HepG2 (cell line): ENCODE results near the gene GMPPB. TPM values are rescaled to one million over a fixed set of nuclear protein-coding genes. Genes with fewer than 3 reads are reported as not detected.

Experiments used
- CENPBD1 ChIP-seq: sonication (generic); formaldehyde crosslinking; IDR thresholded peaks from 2 replicates; pipeline ENCODE4 v1.8.0; 2022; ENCODE audit warnings: missing genetic modification reagents, low read depth, mild to moderate bottlenecking, borderline replicate concordance
- ELK4 ChIP-seq: sonication (generic); formaldehyde crosslinking; IDR thresholded peaks from 2 replicates; pipeline ENCODE4 v1.9.0; 2021; ENCODE audit warnings: missing genetic modification reagents, borderline replicate concordance
- FOXP4 ChIP-seq: sonication (generic); formaldehyde crosslinking; IDR thresholded peaks from 2 replicates; pipeline ENCODE4 v1.4.0; 2020; ENCODE audit warnings: missing genetic modification reagents
- HMGXB3 ChIP-seq: sonication (generic); formaldehyde crosslinking; IDR thresholded peaks from 2 replicates; pipeline ENCODE4 v1.4.0; 2020; ENCODE audit warnings: missing genetic modification reagents, borderline replicate concordance
- IRX3 ChIP-seq: sonication (generic); formaldehyde crosslinking; IDR thresholded peaks from 2 replicates; pipeline ENCODE4 v1.8.1; 2023; ENCODE audit warnings: mild to moderate bottlenecking, low read depth, missing genetic modification reagents, borderline replicate concordance
- MXD4 ChIP-seq: IDR thresholded peaks from 2 replicates; pipeline ENCODE4 v1.6.1; 2016; ENCODE audit warnings: mild to moderate bottlenecking, missing biosample characterization, missing genetic modification reagents
- PPARG ChIP-seq: conservative IDR thresholded peaks from 2 replicates; pipeline ENCODE4 v1.6.1; 2016; ENCODE audit warnings: missing biosample characterization, missing genetic modification reagents
- PRPF4 ChIP-seq: fragments of 200-400 bp; formaldehyde crosslinking; IDR thresholded peaks from 2 replicates; pipeline ENCODE4 v1.6.1; 2016; ENCODE audit warnings: low read length, low read depth; ENCODE audit not compliant: poor library complexity, severe bottlenecking
- SCMH1 ChIP-seq: sonication (generic); formaldehyde crosslinking; IDR thresholded peaks from 2 replicates; pipeline ENCODE4 v1.9.0; 2021; ENCODE audit warnings: missing genetic modification reagents, mild to moderate bottlenecking, borderline replicate concordance
- TARDBP ChIP-seq: sonication (generic); formaldehyde crosslinking; IDR thresholded peaks from 2 replicates; pipeline ENCODE4 v1.8.0; 2022; ENCODE audit warnings: mild to moderate bottlenecking, missing genetic modification reagents
- ZNF282 ChIP-seq: fragments of 450-650 bp; IDR thresholded peaks from 2 replicates; pipeline ENCODE4 v1.6.1; 2018; ENCODE audit not compliant: partially characterized antibody
- ZNF430 ChIP-seq: sonication (generic); formaldehyde crosslinking; IDR thresholded peaks from 2 replicates; pipeline ENCODE4 v1.9.0; 2021; ENCODE audit warnings: mild to moderate bottlenecking, missing genetic modification reagents
- ZNF512 ChIP-seq: sonication (generic); formaldehyde crosslinking; IDR thresholded peaks from 2 replicates; pipeline ENCODE4 v1.4.0; 2020; ENCODE audit warnings: mild to moderate bottlenecking, missing genetic modification reagents
- ZNF574 ChIP-seq: sonication (generic); formaldehyde crosslinking; IDR thresholded peaks from 2 replicates; pipeline ENCODE4 v1.4.0; 2020; ENCODE audit warnings: missing genetic modification reagents
- ZNF747 ChIP-seq: sonication (generic); formaldehyde crosslinking; IDR thresholded peaks from 2 replicates; pipeline ENCODE4 v1.8.1; 2023; ENCODE audit warnings: missing genetic modification reagents, mild to moderate bottlenecking, borderline replicate concordance
- polyA plus RNA-seq, 8 experiments: library from polyadenylated mRNA; depleted of rRNA in 3 of 8; stranded (reverse) in 7 of 8; unstranded in 1 of 8; fragments of >200 nt; fragmentation: Illumina TruSeq in 4 of 8; extraction: Trizol in 4 of 8; gene quantifications; 2 replicates each; pipeline versions ENCODE4 v1.2.1 to v1.2.3, GENCODE V29; 2011 to 2016; ENCODE audit warnings: low read depth in 4 of 8, missing spikeins in 1 of 8, mixed read lengths in 1 of 8; ENCODE audit not compliant: insufficient read depth in 1 of 8
- total RNA-seq, 5 experiments: library from RNA; depleted of rRNA; stranded (reverse); fragments of >200 nt; fragmentation: Illumina TruSeq; extraction: Trizol; gene quantifications; 2 replicates each; pipeline ENCODE4 v1.2.3, GENCODE V29; 2016; ENCODE audit warnings: low read depth in 1 of 5

Gene GMPPB
- total and polyA plus RNA-seq, 2 of the 13 experiments (the other 11 are each of a cell fraction or from before 2014, with no cell fraction given) = 6.5 to 23.1 TPM

GRCh38 chr3:49673715-49674496, 49.8 kb downstream of the GMPPB start, which contains the start of gene APEH (continued):
- TF ChIP-seq ZNF512 (CRISPR knock-in tag) (no peak), TARDBP (0 out of 2 replicates have a peak, but pooled peaks have one; percentile 28), SCMH1 (no peak), MXD4 (CRISPR knock-in tag) (no peak; the same call in 1 of the 2 replicates), PRPF4 (no peak), ELK4 (CRISPR knock-in tag) (no peak), ZNF574 (CRISPR knock-in tag) (peak; percentile 70), PPARG (CRISPR knock-in tag) (peak; percentile 32; the same call in 1 of the 2 replicates), FOXP4 (CRISPR knock-in tag) (no peak; the same call in 1 of the 2 replicates), HMGXB3 (no peak), CENPBD1 (CRISPR knock-in tag) (no peak), IRX3 (CRISPR knock-in tag) (0 out of 2 replicates have a peak, but pooled peaks have one; percentile 22), ZNF747 (CRISPR knock-in tag) (peak; percentile 68), ZNF282 (no peak), ZNF430 (0 out of 2 replicates have a peak, but pooled peaks have one; percentile 25)
